Activated CD4-positive, alpha-beta T cell treated with anti-CD3 and anti-CD28 coated beads, Interleukin-2, amount 50 U/mL, for 24 hours (primary cell): Measurements from ENCODE around the gene CCS.
"Not testable (repeated sequence)": the region's sequence is repeated elsewhere in the genome, so short reads cannot be mapped to it uniquely, and the experiment has no call there.

Experiments used
- DNase-seq, 2 donors: peaks; one replicate each; pipeline ENCODE4 v3.0.0-alpha.2; 2020; ENCODE audit warnings: low read depth in 1 of 2, low spot score in 1 of 2

CCS gene

GRCh38 chr11:66561178-66561974 lies 31.6 kb upstream of the CCS start:
- no peak for DNase-seq

GRCh38 chr11:66561975-66562248 lies 31.1 kb upstream of the CCS start:
- DNase-seq: no peak

DNA sequence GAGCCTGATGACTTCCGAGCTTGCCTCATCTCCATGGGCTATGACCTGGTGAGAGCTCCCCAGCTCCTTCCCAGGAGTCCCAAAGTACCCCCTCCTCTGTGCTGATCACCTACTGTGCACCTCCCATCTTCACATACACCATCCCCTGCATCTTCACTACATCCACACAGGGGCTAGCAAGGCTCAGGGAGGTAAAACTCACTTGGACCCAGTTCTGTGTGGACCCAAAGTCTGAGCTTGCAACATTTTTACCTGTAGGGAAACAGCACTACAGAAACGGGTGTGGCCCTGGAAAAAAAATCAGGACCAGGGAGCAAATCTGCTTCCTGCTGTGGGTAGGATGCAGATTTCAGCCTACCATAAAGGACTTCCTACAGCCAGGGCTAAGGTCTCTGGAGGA lies 30.7 kb upstream of the CCS start:
- no peak for DNase-seq

DNA sequence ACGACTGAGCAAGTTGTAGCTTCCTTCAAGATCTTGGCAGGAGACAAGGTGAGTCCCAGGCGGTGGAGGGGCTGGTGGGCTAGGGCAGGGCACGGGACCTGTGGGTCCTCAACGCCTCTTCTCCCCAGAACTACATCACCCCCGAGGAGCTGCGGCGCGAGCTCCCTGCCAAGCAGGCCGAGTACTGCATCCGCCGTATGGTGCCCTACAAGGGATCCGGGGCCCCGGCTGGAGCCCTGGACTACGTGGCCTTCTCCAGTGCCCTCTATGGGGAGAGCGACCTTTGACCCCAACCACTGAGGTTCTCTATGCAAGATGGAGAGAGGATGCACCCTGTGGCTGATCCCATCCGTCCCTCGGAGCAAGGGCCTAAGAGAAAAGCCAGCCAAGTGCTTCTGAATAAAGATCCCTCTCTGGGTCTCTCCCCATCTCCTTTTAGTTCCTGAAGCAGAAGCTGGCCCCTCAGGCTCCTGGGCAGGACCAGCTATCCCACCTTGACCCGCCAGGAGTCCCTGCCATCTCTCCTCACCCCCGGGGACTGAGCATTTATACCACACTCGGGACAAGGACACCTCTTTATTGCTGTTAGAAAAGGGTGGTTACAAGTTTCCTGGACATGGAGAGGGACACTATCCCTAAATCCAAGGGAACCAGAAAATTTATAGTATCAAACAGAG lies 29.9 kb upstream of the CCS start:
- no peak for DNase-seq

DNA sequence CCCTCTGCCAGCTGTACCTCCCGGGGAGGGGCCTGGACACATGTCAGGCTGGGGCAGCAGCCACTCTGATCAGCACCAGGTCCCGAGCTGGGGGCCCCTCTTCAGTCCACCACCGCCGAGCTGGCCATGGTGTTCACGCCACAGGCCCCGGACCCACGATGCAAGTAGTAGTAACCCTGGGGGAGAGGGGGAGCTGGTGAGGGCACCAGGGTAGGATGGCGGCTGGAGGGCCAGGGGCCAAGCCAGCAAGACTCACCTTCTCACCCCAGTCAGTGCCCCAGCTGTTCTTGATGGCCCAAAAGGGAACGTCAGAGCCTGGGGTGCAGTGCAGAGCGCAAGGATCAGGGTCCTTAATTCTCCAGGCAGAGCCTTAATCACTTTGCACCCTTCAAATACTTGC lies 29.2 kb upstream of the CCS start:
- DNase-seq: no peak

DNA sequence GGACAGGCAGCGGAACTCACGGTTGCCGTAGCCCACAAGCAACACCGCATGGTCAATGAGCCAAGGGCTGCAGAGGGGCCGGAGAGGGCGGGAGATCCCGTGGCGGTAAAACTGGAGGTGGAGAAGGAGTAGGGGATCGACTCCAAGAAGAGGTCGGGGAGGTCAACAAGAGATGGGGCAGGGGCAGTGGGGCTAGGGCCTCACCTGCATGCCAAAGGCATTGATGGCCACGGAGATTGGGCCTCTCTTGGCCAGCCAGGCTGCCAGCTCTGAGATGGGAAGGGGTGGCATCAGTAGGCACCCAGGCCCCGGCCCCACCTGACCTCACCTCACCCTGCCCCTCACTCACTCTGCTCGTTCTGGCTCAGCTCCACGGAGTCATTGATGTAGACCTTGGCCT lies 28.4 kb upstream of the CCS start:
- no peak for DNase-seq

GRCh38 chr11:66564984-66565383 lies 28.0 kb upstream of the CCS start:
- no peak for DNase-seq

DNA sequence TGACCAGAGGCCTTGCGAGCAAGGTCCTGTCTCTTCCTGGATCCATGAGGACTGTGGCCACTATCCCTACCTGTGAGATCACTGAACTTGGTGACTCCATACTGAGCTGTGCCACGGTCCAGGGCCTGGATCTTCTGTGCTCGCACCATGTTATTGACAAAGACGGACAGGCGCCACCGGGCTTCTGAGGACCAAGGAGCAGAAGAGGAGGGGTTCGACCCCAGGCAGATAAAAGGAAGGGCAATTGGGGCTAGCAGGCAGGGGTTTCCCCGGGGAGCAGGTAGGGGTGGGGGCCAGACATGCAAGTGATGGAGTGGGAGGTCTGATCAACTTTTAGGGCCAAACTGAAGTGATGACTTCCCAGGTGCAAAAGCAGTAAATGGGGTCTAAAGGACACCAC lies 26.8 kb upstream of the CCS start:
- DNase-seq: no peak

DNA sequence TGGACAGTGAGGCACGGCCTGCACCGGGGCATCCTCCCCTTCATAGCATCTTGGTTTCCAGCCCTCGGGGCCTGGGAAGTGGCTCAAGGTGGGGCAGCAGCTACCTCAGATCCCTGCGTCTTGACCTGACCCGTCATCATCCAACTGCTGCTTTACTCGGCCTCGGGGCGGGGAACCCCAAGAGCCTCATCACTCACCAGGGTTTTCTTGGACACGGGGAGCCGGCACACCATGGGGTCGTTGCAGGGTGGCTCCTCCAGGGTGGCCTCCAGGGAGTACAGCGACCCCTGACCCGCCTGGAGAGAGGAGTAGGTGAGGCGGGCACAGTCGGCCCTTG lies 25.2 kb upstream of the CCS start:
- DNase-seq: no peak

DNA sequence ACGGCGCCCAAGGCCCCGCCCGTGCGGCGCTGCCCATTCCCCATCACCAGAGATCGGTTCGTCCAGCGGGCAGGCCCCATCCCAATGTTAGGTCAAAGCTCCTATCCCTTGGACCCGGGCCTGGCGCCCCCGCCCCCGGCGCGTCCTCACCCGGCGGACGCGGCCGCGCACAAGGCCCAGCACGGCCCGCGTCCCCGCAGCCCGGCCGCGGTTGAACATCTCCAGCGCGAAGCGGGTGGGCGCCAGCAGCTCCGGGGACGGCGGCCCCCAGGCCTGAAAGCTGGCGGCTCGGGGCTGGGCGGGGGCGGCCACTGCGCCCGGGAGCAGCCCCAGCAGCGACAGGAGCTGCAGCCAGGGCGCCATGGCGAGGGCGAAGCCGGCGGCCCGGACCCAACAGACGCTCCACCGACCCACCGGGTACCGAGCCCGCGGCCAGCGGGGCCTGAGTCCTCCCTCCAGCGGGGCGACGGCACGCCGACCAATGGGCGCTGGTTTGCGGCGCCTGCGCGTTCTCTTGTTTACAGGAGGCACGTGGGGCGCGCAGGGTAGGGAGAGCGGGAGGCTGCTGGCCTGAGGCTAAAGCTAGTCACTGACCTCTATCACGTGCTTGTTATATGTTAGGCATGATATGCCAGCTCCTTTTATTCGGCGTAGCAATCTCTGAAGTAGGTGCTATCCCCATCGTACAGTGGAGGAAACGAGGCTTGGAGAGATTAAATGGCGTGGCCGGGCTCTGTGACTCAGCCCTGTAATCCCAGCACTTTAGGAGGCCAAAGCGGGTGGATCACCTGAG lies 24.7 kb upstream of the CCS start, which contains the start of gene CTSF:
CTSF (minus strand) TSS at position 483 of the 793 bp plus-strand sequence; CDS start at position 363, 120 bp downstream.
- DNase-seq: peak; percentile 43 to 49

DNA sequence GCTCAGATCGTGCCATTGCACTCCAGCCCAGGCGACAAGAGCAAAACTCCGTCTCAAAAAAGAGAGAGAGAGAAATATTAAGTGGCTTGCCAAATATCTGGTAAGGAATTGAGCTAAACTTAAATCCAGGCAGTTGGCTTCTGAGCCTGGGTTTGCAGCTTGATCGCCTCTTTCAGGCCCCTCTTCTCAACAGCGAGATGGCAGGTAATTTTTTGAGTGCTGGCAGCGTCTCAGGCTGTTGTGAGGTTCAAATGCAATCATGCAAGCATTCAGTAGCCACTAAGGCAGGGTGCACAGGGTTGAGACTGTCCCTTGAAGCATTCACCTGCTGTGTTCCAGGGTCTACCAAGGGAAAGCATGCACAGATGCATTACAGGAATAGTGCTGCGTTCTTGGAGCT lies 23.9 kb upstream of the CCS start:
- DNase-seq: no peak

DNA sequence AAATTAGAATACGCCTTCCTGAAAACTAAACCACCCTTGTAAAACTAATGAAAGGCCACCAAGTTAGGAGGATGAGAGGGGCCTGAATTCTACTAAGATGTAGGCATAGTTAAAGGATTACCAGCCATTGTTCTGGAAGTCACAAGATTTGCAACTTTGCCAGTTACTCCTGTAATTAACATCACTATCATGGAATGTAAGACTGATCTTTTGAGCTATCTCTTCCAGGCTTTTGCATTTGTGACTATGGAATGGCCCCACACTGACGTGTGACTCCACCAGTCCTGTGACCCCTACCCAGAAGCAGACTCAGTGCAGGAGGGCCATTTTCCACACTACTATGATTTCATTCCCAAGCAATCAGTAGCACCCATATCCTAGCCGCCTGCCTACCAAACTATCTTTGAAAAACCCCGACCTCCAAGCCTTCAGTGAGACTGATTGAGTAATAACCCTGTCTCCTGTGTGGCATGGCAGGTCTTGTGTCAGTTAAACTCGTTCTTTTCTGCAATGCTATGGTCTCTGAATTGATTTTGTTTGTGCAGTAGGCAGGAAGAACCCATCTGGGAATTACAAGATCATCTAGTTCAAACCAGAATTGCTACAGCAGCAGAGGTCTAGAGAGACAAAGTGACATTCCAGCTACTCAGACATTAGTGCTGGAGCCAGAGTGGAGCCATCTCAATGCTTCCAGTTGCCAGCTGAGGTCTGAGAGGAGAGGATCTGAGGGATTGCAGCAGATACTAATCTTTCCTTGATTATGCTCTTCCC lies 22.7 kb upstream of the CCS start:
- DNase-seq: no peak

DNA sequence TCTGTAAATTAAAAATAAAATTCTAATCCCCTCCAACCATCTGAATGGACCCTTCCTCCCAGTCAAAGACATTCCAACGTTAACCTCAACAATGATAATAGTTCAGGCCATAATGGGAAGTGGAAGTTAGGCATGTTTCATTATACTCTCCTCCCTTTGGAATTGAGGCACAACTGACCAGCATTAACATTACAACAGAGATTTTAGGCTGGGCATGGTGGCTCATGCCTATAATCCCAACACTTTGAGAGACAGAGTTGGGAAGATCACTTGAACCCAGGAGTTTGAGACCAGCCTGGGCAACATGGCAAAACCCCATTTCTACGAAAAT lies 22.2 kb upstream of the CCS start:
- DNase-seq: no peak

DNA sequence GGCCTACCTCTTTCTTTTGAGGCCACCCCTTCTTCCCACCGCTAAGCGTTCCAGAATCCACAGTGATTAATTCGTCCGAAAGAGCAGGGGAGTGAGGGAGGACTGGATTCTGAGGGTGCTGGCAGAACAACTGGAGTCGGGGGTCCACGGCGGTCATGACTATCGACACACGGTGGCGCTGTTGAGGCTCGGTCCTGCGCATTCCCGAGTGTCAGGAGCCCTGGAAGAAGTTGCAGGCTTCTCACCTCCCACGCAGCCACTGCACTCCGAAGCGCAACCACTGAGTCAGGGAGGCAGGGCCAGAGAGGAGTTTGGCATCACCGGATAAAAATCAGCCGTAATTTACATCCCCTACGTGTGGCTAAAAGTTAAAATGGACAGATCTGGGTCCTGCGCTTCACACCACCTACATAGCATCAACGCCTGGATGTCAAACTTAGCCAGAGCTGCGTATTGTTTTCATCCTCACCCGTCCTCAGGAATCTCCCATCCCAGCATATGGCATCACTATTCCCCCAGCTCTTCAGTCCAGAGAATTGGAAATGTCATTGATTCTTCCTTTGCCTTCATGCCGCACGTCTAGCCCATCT lies 13.9 kb upstream of the CCS start:
- DNase-seq: peak; percentile 68 to 82

DNA sequence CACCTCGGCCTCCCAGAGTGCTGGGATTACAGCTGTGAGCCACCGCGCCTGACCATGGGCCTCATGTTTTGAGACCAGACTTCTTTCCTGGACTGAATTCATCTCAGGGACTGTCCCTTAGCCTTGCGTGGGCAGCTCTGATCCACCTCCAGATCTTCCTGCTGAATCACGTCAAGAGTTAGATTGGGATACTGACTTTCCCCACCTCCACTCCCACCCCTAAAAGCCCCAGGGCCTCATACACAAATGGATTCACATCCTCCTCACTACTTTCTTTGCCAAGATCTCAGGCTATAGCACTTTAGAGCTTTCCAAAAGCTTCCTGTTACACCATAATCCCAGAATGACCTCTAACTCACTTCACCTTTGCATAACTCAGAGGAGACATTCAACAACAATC lies 12.2 kb upstream of the CCS start:
- DNase-seq: no peak

DNA sequence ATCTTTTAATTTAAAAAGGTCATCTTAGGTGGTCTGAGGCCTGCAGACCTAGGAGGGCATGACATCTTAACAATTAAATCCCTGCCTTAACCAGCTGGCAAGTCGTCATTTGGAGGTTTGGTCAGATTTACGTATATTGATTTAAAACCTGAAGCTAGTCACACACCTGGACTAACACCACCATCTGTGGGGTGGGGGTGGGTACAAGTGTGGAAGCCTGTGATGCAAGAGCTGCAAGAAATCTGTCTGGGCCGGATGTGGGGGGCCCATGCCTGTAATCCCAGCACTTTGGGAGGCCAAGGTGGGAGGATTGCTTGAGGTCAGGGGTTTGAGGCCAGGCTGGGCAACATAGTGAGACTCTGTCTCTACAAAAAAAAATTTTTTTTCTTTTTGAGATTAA lies 11.7 kb upstream of the CCS start:
- no peak for DNase-seq

GRCh38 chr11:66582565-66583147 lies 10.3 kb upstream of the CCS start:
- not testable (repeated sequence) for DNase-seq

GRCh38 chr11:66585447-66585846 lies 7.5 kb upstream of the CCS start:
- not testable (repeated sequence) for DNase-seq

- no peak for DNase-seq
Observed at GRCh38 chr11:66586136-66586535, 6.8 kb upstream of the CCS start.

DNA sequence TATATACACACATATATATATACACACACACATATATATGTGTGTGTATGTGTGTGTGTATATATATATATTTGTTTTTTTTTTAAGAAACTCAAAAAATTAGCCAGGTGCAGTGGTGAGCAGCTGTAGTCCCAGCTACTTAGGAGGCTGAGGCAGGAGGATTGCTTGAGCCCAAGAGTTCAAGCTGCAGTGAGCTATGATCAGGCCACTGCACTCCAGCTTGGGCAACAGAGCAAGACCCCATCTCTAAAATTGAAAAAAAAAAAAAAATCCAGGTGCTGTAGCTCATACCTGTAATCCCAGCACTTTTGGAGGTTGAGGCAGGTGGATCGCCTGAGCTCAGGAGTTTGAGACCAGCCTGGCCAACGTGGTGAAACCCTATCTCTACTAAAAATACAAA lies 3.7 kb upstream of the CCS start:
- not testable (repeated sequence) for DNase-seq
